Esophagus squamous epithelium (tissue), 5 donors: ENCODE results near the gene TBXA2R. TPM values are rescaled to one million over a fixed set of nuclear protein-coding genes. Genes with fewer than 3 reads are reported as not detected.

ENCODE experiments used
- DNase-seq: peaks from one replicate; lab custom pipeline; 2025; lab: John Stamatoyannopoulos, UW
- H3K27ac ChIP-seq, 4 donors: fragments of 200-600 bp; sonication (generic); one replicate each; pipeline ENCODE4 v1.5.1; 2016 to 2019; ENCODE audit warnings: mild to moderate bottlenecking in 1 of 4
- H3K27me3 ChIP-seq, 4 donors: fragments of 200-600 bp; sonication (generic); 1 replicate in 3 of 4; 2 replicates in 1 of 4; pipeline versions ENCODE4 v1.5.1 to v1.6.0; 2017 to 2021; ENCODE audit warnings: antibody characterized with exemption in 1 of 4
- H3K36me3 ChIP-seq, 3 donors: fragments of 200-600 bp; sonication (generic); one replicate each; pipeline ENCODE4 v1.5.1; 2016 to 2019
- H3K4me1 ChIP-seq, 3 donors: fragments of 200-600 bp; sonication (generic); one replicate each; pipeline ENCODE4 v1.5.1; 2017 to 2019
- H3K4me3 ChIP-seq, 4 donors: fragments of 200-600 bp; sonication (generic); 1 replicate in 3 of 4; 2 replicates in 1 of 4; pipeline ENCODE4 v1.5.1; 2016 to 2019; ENCODE audit warnings: mild to moderate bottlenecking in 2 of 4, moderate library complexity in 1 of 4
- H3K9me3 ChIP-seq, 3 donors: fragments of 200-600 bp; sonication (generic); one replicate each; pipeline ENCODE4 v1.5.1; 2016 to 2019
- POLR2A ChIP-seq, 4 donors: fragments of 450-650 bp; IDR thresholded peaks; one replicate each; pipeline ENCODE4 v1.6.1; 2017; ENCODE audit warnings: antibody characterized with exemption in 4 of 4, mild to moderate bottlenecking in 4 of 4, moderate library complexity in 3 of 4
- WGBS, 2 donors: methylation state at CpG; one replicate each; pipeline ENCODE4 v1.1.5; 2018; 5-methylcytosine and 5-hydroxymethylcytosine counted together
- intact Hi-C: fragments of 100-400 bp; cut with DNase I; formaldehyde crosslinking; loops from one replicate; pipeline ENCODE4 v1.15.0; 2022
- total RNA-seq, 4 donors: library from RNA; depleted of rRNA; stranded (reverse); fragments of >200 nt; gene quantifications; one replicate each; pipeline ENCODE4 v1.1.0, GENCODE V29; 2016
- TF ChIP-seq, protein P1 (sequence below), 6 experiments: fragments of 450-650 bp in 4 of 6; fragments of 200-600 bp in 2 of 6; sonication (generic) in 2 of 6; IDR thresholded peaks; one replicate each; pipeline ENCODE4 v1.5.1; 2016 to 2019; ENCODE audit warnings: antibody characterized with exemption in 6 of 6, mild to moderate bottlenecking in 4 of 6, moderate library complexity in 4 of 6
- donor health status: DM: yes; HTN: yes; CAD: no.

Gene TBXA2R
- total RNA-seq, 4 donors from 2014 or later, result 0.23 to 1.3 (median 0.45) TPM

DNA sequence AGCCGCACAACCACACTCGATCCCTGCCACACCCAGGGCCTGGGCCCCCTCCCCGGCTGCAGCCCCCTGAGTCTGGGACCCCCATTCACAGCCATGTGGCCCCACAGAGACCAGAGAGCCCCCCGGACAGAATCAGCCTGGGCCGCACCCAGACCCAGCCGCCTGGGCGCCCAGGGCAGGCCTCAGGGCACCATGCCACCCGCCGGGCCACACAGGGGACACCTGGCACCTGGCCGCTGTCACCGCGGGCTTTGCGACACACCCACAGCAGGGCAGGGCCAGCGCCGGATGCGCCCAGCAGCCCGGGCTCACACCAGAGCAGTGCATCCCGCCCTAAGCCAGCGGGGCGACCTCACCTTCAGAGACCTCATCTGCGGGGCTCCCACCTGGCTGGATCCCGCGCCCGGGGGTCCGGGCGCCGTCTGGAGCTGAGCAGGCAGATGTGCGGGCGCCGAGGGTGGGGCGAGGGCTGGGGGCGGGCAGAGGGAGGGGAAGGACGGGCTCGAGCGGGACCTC, 443 bp downstream of the TBXA2R start:
- 19 to 33% methylated on average over 1 to 6 of the region's 35 CpGs for WGBS, 2 donors
- DNase-seq, result no peak
- peaks cover 0 to 75% (median 36%) of the 10 kb centered on the region in 3 donors for H3K4me1 ChIP-seq
- no peak for TF ChIP-seq POLR2A (IDR thresholded peaks at IDR 0.05)
- TF ChIP-seq, protein P1, sequence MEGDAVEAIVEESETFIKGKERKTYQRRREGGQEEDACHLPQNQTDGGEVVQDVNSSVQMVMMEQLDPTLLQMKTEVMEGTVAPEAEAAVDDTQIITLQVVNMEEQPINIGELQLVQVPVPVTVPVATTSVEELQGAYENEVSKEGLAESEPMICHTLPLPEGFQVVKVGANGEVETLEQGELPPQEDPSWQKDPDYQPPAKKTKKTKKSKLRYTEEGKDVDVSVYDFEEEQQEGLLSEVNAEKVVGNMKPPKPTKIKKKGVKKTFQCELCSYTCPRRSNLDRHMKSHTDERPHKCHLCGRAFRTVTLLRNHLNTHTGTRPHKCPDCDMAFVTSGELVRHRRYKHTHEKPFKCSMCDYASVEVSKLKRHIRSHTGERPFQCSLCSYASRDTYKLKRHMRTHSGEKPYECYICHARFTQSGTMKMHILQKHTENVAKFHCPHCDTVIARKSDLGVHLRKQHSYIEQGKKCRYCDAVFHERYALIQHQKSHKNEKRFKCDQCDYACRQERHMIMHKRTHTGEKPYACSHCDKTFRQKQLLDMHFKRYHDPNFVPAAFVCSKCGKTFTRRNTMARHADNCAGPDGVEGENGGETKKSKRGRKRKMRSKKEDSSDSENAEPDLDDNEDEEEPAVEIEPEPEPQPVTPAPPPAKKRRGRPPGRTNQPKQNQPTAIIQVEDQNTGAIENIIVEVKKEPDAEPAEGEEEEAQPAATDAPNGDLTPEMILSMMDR (IDR thresholded peaks at IDR 0.05), result no peak
- intact Hi-C loops, result no loop called here
- H3K27ac ChIP-seq, result peak overlapping the region; percentile 67 to 89 (median 80)
- peak overlapping the region; percentile 23 to 73 (median 52) for H3K4me3 ChIP-seq
- H3K36me3 ChIP-seq, result peaks cover 2 to 14% (median 2%) of the 10 kb centered on the region in 3 donors
- no peaks in the 10 kb centered on the region for H3K9me3 ChIP-seq
- H3K27me3 ChIP-seq, result peaks cover 0 to 35% (median 0%) of the 10 kb centered on the region in 4 donors

DNA sequence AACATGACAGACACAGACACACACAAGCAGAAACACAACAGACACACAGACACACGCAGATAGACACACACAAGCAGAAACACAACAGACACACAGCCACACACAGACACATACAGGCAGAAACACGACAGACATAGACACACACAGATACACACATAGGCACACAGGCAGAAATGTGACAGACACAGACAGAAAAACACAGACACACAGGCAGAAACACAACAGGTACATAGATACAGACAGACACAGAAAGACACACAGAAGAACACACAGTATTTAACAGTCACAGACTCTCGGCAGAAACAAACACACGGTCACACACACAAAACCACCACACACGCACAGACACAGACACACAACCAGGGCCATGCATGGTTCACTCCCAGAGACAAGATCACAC, 905 bp downstream of the TBXA2R start:
- Histone ChIP-seq H3K4me3 (peak overlapping the region; percentile 23 to 73 (median 52)), H3K9me3 (no peaks in the 10 kb centered on the region), H3K27ac (peak overlapping the region; percentile 67 to 89 (median 80)), H3K36me3 (peaks cover 0 to 9% (median 0%) of the 10 kb centered on the region in 3 donors), H3K4me1 (peaks cover 0 to 75% (median 36%) of the 10 kb centered on the region in 3 donors), H3K27me3 (peaks cover 0 to 35% (median 0%) of the 10 kb centered on the region in 4 donors)
- intact Hi-C loops, result no loop called here
- 43 to 45% methylated on average over 5 of the region's 5 CpGs for WGBS, 2 donors
- TF ChIP-seq, protein P1 (IDR thresholded peaks at IDR 0.05), result no peak
- TF ChIP-seq POLR2A (IDR thresholded peaks at IDR 0.05), result no peak
- DNase-seq, result no peak

DNA sequence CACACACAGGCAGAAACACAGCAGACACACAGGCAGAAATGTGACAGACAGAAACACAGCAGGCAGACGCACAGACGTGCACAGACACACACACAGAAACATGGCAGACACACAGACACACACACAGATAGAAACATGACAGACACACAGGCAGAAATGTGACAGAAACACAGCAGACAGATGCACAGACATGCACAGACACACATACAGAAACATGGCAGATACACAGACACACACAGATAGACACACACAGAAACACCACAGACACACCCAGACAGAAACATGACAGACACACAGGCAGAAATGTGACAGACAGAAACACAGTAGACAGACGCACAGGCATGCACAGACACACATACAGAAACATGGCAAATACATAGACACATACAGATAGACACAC, 1.3 kb downstream of the TBXA2R start:
- H3K4me3 ChIP-seq, result peak overlapping the region in 2 of 4 donors; percentile 56 to 73
- H3K9me3 ChIP-seq, result no peaks in the 10 kb centered on the region
- intact Hi-C loops, result no loop called here
- peaks cover 0 to 5% (median 0%) of the 10 kb centered on the region in 3 donors for H3K36me3 ChIP-seq
- peak overlapping the region in 2 of 4 donors; percentile 84 to 89 for H3K27ac ChIP-seq
- 53 to 60% methylated on average over 3 of the region's 3 CpGs for WGBS, 2 donors
- TF ChIP-seq, protein P1 (IDR thresholded peaks at IDR 0.05), result no peak
- no peak for TF ChIP-seq POLR2A (IDR thresholded peaks at IDR 0.05)
- peaks cover 0 to 74% (median 36%) of the 10 kb centered on the region in 3 donors for H3K4me1 ChIP-seq
- H3K27me3 ChIP-seq, result peaks cover 0 to 35% (median 0%) of the 10 kb centered on the region in 4 donors
- no peak for DNase-seq

DNA sequence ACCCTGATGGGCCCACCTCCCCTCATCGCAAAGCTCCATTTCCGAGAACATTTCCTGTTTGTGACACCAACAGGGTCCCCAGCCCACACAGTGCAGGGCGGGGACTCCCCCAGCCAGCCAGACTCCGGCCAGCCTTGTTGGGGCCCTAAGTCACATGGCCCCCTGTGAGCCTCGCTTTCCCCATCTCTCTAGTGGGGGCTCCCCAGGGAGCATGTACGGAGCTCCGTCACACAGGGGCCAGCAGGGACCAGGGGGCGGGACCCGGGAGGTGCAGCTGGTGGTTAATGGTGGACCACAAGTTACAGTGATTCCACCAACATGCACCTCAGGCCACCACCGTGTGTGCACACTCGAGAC, 1.7 kb downstream of the TBXA2R start:
- TF ChIP-seq, protein P1 (IDR thresholded peaks at IDR 0.05), result no peak
- no peak for TF ChIP-seq POLR2A (IDR thresholded peaks at IDR 0.05)
- H3K36me3 ChIP-seq, result peaks cover 0 to 5% (median 0%) of the 10 kb centered on the region in 3 donors
- no peaks in the 10 kb centered on the region for H3K9me3 ChIP-seq
- intact Hi-C loops, result no loop called here
- peak overlapping the region in 2 of 4 donors; percentile 9 to 73 for H3K4me3 ChIP-seq
- H3K4me1 ChIP-seq, result peaks cover 0 to 70% (median 36%) of the 10 kb centered on the region in 3 donors
- H3K27ac ChIP-seq, result peak overlapping the region; percentile 59 to 89 (median 74)
- WGBS, 2 donors, result 58 to 80% methylated on average over 1 to 11 of the region's 11 CpGs
- no peak for DNase-seq
- H3K27me3 ChIP-seq, result peaks cover 0 to 35% (median 0%) of the 10 kb centered on the region in 4 donors

DNA sequence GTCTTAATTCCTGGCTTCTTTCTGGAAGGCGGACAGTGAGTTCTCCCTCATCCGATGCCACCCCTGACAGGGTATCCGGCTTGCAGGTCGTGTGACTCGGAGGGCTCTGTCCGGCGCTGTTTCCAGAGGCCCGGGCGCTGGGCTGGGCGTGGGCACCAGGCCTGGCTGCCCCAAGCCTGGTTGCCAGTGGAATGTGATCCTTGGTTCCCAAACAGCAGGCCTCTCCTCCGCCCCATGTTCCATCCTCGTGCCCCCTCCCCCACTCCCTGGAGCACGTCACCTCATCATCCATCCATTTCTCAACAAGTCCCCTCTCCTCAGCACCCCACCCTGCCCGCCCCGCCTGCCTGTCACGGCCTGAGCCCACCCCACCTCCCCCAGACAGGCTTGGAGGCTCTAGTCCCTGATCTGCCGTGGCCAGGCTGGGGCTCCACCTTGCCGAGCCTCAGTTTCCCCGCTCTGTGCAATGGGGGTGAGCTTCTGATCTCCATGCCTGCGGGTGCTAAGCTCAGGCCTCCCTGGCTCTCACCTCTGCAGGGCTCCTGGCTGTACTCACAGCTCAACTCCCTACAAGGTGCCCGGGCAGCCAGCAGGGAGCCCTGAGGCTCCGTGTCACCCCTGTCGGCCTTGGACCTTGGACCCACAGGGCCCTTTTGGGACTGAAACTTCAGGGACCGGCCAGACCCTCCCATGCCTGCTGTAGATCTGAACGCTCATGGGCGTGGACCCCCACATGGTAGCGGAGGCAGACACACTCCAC, 2.3 kb downstream of the TBXA2R start:
- Histone ChIP-seq H3K36me3 (peaks cover 0 to 9% (median 0%) of the 10 kb centered on the region in 3 donors), H3K9me3 (no peaks in the 10 kb centered on the region), H3K27me3 (peaks cover 0 to 35% (median 0%) of the 10 kb centered on the region in 4 donors), H3K27ac (peak overlapping the region; percentile 59 to 89 (median 74)), H3K4me3 (peak overlapping the region in 2 of 4 donors; percentile 9 to 73), H3K4me1 (peaks cover 0 to 64% (median 36%) of the 10 kb centered on the region in 3 donors)
- intact Hi-C loops, result no loop called here
- 73 to 87% methylated on average over 3 to 17 of the region's 27 CpGs for WGBS, 2 donors
- no peak for DNase-seq
- TF ChIP-seq, protein P1 (IDR thresholded peaks at IDR 0.05), result no peak
- TF ChIP-seq POLR2A (IDR thresholded peaks at IDR 0.05), result no peak
